Neural cell (in vitro differentiated cells): ENCODE results near the gene SPIN3. TPM values are rescaled to one million over a fixed set of nuclear protein-coding genes. Genes with fewer than 3 reads are reported as not detected.

Experiments
- H2AFZ ChIP-seq: fragments of 200-600, 300-800 bp; sonication (generic), shearing (Covaris generic); 2 replicates; pipeline ENCODE4 v1.6.0; 2014; ENCODE audit warnings: low read depth, mild to moderate bottlenecking, antibody characterized with exemption, low read length, moderate library complexity
- H3F3A ChIP-seq: fragments of 200-600 bp; shearing (Covaris generic); 2 replicates; pipeline ENCODE4 v1.6.1; 2016; ENCODE audit warnings: mild to moderate bottlenecking, moderate library complexity, mixed read lengths, antibody characterized with exemption, low read length; ENCODE audit not compliant: insufficient read depth, poor library complexity, severe bottlenecking
- H3K27ac ChIP-seq: fragments of 200-600, 300-800 bp; sonication (generic), shearing (Covaris generic); 2 replicates; pipeline ENCODE4 v1.5.1; 2014; ENCODE audit warnings: mild to moderate bottlenecking, low read length, moderate library complexity
- H3K27me3 ChIP-seq: fragments of 300-800, 200-600 bp; sonication (generic), shearing (Covaris generic); 2 replicates; pipeline ENCODE4 v1.6.0; 2014; ENCODE audit warnings: mild to moderate bottlenecking, low read depth, low read length, moderate library complexity; ENCODE audit not compliant: insufficient read depth
- H3K36me3 ChIP-seq: fragments of 300-800, 200-600 bp; sonication (generic), shearing (Covaris generic); 2 replicates; pipeline ENCODE4 v1.5.1; 2014; ENCODE audit warnings: mild to moderate bottlenecking, antibody characterized with exemption, low read length, moderate library complexity; ENCODE audit not compliant: insufficient read depth
- H3K4me2 ChIP-seq: fragments of 300-800, 200-600 bp; sonication (generic), shearing (Covaris generic); 2 replicates; pipeline ENCODE4 v1.6.0; 2014; ENCODE audit warnings: mild to moderate bottlenecking, low read length
- H3K4me3 ChIP-seq: fragments of 300-800, 200-600 bp; sonication (generic), shearing (Covaris generic); 2 replicates; pipeline ENCODE4 v1.5.1; 2014; ENCODE audit warnings: mild to moderate bottlenecking, low read length, moderate library complexity
- H3K79me2 ChIP-seq: fragments of 200-600 bp; shearing (Covaris generic); replicated peaks from 2 replicates; pipeline ENCODE4 v1.6.0; 2014; ENCODE audit warnings: mild to moderate bottlenecking, low read length, moderate library complexity; ENCODE audit not compliant: insufficient read depth
- H3K9ac ChIP-seq: fragments of 300-800, 200-600 bp; sonication (generic), shearing (Covaris generic); 2 replicates; pipeline ENCODE4 v1.6.1; 2016; ENCODE audit warnings: mild to moderate bottlenecking, low read length, mixed read lengths
- H3K9me2 ChIP-seq: fragments of 200-600 bp; shearing (Covaris generic); 2 replicates; pipeline ENCODE4 v1.6.1; 2016; ENCODE audit warnings: mild to moderate bottlenecking, low read length, mixed read lengths; ENCODE audit not compliant: insufficient read depth
- H3K9me3 ChIP-seq: fragments of 200-600, 300-800 bp; sonication (generic), shearing (Covaris generic); 2 replicates; pipeline ENCODE4 v1.6.1; 2016; ENCODE audit warnings: mild to moderate bottlenecking, mixed run types, low read length, moderate library complexity, mixed read lengths
- H4K20me1 ChIP-seq: fragments of 200-600 bp; shearing (Covaris generic); 2 replicates; pipeline ENCODE4 v1.6.1; 2016; ENCODE audit warnings: mild to moderate bottlenecking, mixed run types; ENCODE audit not compliant: insufficient read depth
- CTCF ChIP-seq: fragments of 450-650 bp; IDR thresholded peaks from 2 replicates; pipeline ENCODE4 v1.5.1; 2014; ENCODE audit warnings: antibody characterized with exemption, mild to moderate bottlenecking, moderate library complexity; ENCODE audit not compliant: poor library complexity, severe bottlenecking
- EP300 ChIP-seq: fragments of 450-650 bp; conservative IDR thresholded peaks from 2 replicates; pipeline ENCODE4 v1.6.1; 2014; ENCODE audit warnings: antibody characterized with exemption, mild to moderate bottlenecking, moderate library complexity; ENCODE audit not compliant: poor library complexity, severe bottlenecking
- EZH2 ChIP-seq: fragments of 200-600, 300-800 bp; shearing (Covaris generic), sonication (generic); IDR thresholded peaks from 2 replicates; pipeline ENCODE4 v1.6.1; 2014; ENCODE audit warnings: antibody characterized with exemption, low read length, borderline replicate concordance, mild to moderate bottlenecking; ENCODE audit not compliant: insufficient read depth, poor library complexity, severe bottlenecking
- MXI1 ChIP-seq: fragments of 450-650 bp; conservative IDR thresholded peaks from 2 replicates; pipeline ENCODE4 v1.6.1; 2014; ENCODE audit warnings: antibody characterized with exemption, mild to moderate bottlenecking; ENCODE audit not compliant: poor library complexity, severe bottlenecking
- POLR2AphosphoS5 ChIP-seq: IDR thresholded peaks from 2 replicates; pipeline ENCODE4 v1.6.1; 2012
- RAD21 ChIP-seq: fragments of 450-650 bp; conservative IDR thresholded peaks from 2 replicates; pipeline ENCODE4 v1.6.1; 2014; ENCODE audit warnings: antibody characterized with exemption, mild to moderate bottlenecking, moderate library complexity
- SMC3 ChIP-seq: fragments of 450-650 bp; conservative IDR thresholded peaks from 2 replicates; pipeline ENCODE4 v1.6.1; 2014; ENCODE audit warnings: antibody characterized with exemption, mild to moderate bottlenecking, moderate library complexity; ENCODE audit not compliant: poor library complexity
- TAF1 ChIP-seq: IDR thresholded peaks from 2 replicates; pipeline ENCODE4 v1.6.1; 2012; ENCODE audit warnings: low read depth
- polyA plus RNA-seq: library from polyadenylated mRNA; depleted of rRNA; stranded (reverse); fragments of >200 nt; gene quantifications from 2 replicates; pipeline ENCODE4 v1.2.3, GENCODE V29; 2014
- TF ChIP-seq, protein P1 (sequence below): IDR thresholded peaks from 2 replicates; pipeline ENCODE4 v1.6.1; 2012; ENCODE audit warnings: borderline replicate concordance

SPIN3 gene
- polyA plus RNA-seq, 1 donor from 2014 or later = 59.9 TPM

DNA sequence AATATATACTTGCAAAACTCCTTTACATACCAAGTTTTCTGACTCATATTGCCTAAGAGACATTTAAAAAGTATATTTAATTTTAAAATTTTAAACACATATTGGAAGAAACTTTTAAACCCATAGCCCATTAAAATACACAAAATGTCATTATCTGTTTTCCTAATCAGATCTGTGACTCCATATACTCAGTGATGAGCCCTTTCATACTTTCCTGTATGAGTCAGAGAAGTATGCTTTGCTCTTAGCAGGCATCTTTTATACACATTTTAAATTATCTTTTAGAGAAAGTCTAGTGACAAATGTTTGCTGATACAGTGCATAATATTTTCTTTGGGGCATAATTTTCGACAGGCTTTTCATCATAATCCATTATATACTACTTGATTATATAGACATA is 26.4 kb downstream of the SPIN3 start:
- TF ChIP-seq TAF1 (no peak), CTCF (no peak), MXI1 (no peak), RAD21 (no peak), EZH2 (no peak), EP300 (no peak), SMC3 (no peak), POLR2AphosphoS5 (no peak)
- TF ChIP-seq, protein P1, sequence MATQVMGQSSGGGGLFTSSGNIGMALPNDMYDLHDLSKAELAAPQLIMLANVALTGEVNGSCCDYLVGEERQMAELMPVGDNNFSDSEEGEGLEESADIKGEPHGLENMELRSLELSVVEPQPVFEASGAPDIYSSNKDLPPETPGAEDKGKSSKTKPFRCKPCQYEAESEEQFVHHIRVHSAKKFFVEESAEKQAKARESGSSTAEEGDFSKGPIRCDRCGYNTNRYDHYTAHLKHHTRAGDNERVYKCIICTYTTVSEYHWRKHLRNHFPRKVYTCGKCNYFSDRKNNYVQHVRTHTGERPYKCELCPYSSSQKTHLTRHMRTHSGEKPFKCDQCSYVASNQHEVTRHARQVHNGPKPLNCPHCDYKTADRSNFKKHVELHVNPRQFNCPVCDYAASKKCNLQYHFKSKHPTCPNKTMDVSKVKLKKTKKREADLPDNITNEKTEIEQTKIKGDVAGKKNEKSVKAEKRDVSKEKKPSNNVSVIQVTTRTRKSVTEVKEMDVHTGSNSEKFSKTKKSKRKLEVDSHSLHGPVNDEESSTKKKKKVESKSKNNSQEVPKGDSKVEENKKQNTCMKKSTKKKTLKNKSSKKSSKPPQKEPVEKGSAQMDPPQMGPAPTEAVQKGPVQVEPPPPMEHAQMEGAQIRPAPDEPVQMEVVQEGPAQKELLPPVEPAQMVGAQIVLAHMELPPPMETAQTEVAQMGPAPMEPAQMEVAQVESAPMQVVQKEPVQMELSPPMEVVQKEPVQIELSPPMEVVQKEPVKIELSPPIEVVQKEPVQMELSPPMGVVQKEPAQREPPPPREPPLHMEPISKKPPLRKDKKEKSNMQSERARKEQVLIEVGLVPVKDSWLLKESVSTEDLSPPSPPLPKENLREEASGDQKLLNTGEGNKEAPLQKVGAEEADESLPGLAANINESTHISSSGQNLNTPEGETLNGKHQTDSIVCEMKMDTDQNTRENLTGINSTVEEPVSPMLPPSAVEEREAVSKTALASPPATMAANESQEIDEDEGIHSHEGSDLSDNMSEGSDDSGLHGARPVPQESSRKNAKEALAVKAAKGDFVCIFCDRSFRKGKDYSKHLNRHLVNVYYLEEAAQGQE = no peak
- no peaks in the 10 kb centered on the region for H3K79me2 ChIP-seq
- no peaks in the 10 kb centered on the region for H3K27me3 ChIP-seq
- H3K9me3 ChIP-seq = no peaks in the 10 kb centered on the region
- no peak overlapping the region for H2AFZ ChIP-seq
- no peaks in the 10 kb centered on the region for H3K36me3 ChIP-seq
- no peaks in the 10 kb centered on the region for H4K20me1 ChIP-seq
- no peak overlapping the region for H3K4me3 ChIP-seq
- H3K4me2 ChIP-seq = no peak overlapping the region
- H3K9ac ChIP-seq = no peak overlapping the region
- no peaks in the 10 kb centered on the region for H3K9me2 ChIP-seq
- H3K27ac ChIP-seq = no peak overlapping the region
- H3F3A ChIP-seq = no peaks in the 10 kb centered on the region

- Histone ChIP-seq H3K9ac (no peak overlapping the region), H3K27ac (no peak overlapping the region), H3F3A (no peaks in the 10 kb centered on the region), H3K79me2 (no peaks in the 10 kb centered on the region), H4K20me1 (no peaks in the 10 kb centered on the region), H3K27me3 (no peaks in the 10 kb centered on the region), H3K36me3 (no peaks in the 10 kb centered on the region), H3K9me2 (no peaks in the 10 kb centered on the region), H3K9me3 (no peaks in the 10 kb centered on the region), H2AFZ (no peak overlapping the region), H3K4me3 (no peak overlapping the region), H3K4me2 (no peak overlapping the region)
- TF ChIP-seq, protein P1 = no peak
- TF ChIP-seq POLR2AphosphoS5 (no peak), TAF1 (no peak), CTCF (no peak), SMC3 (no peak), RAD21 (no peak), EP300 (no peak), MXI1 (no peak), EZH2 (no peak)
Observed at GRCh38 chrX:56963377-56963776, 32.0 kb downstream of the SPIN3 start.
